ENCODE data around the gene PPARGC1A.
A peak's percentile ranks its signal among the peaks of the same experiment; 100 is the strongest.

The PPARGC1A gene

GRCh38 chr4:23900636-23901035 lies 10.8 kb upstream of the PPARGC1A start:
- no peak for DNase-seq (ENCODE audit: low read depth)

GRCh38 chr4:23899565-23899964 lies 9.7 kb upstream of the PPARGC1A start:
- H3K4me3 ChIP-seq (ENCODE audit: low read depth, low read length) = no peak overlapping the region
- no peak for DNase-seq (ENCODE audit: low read depth)
- no peak for TF ChIP-seq CTCF (conservative IDR thresholded peaks at IDR 0.05; ENCODE audit: low read depth, low read length)

More at GRCh38 chr4:23900636-23901035, 10.8 kb upstream of the PPARGC1A start:
- TF ChIP-seq CTCF (conservative IDR thresholded peaks at IDR 0.05; ENCODE audit: low read depth, low read length) = no peak
- H3K4me3 ChIP-seq (ENCODE audit: low read depth, low read length) = no peak overlapping the region

- no peak for DNase-seq (ENCODE audit: low read depth)
- no peak overlapping the region for H3K4me3 ChIP-seq (ENCODE audit: low read depth, low read length)
- no peak for TF ChIP-seq CTCF (conservative IDR thresholded peaks at IDR 0.05; ENCODE audit: low read depth, low read length)
Observed at GRCh38 chr4:23897564-23898109, 7.8 kb upstream of the PPARGC1A start.

- H3K4me3 ChIP-seq (ENCODE audit: low read depth, low read length) = no peak overlapping the region
- no peak for DNase-seq (ENCODE audit: low read depth)
- TF ChIP-seq CTCF (conservative IDR thresholded peaks at IDR 0.05; ENCODE audit: low read depth, low read length) = no peak
Observed at GRCh38 chr4:23894021-23894420, 4.2 kb upstream of the PPARGC1A start.

GRCh38 chr4:23891064-23891421 lies 1.2 kb upstream of the PPARGC1A start:
- no peak overlapping the region for H3K4me3 ChIP-seq (ENCODE audit: low read depth, low read length)
- TF ChIP-seq CTCF (conservative IDR thresholded peaks at IDR 0.05; ENCODE audit: low read depth, low read length) = no peak
- DNase-seq (ENCODE audit: low read depth) = no peak

DNA sequence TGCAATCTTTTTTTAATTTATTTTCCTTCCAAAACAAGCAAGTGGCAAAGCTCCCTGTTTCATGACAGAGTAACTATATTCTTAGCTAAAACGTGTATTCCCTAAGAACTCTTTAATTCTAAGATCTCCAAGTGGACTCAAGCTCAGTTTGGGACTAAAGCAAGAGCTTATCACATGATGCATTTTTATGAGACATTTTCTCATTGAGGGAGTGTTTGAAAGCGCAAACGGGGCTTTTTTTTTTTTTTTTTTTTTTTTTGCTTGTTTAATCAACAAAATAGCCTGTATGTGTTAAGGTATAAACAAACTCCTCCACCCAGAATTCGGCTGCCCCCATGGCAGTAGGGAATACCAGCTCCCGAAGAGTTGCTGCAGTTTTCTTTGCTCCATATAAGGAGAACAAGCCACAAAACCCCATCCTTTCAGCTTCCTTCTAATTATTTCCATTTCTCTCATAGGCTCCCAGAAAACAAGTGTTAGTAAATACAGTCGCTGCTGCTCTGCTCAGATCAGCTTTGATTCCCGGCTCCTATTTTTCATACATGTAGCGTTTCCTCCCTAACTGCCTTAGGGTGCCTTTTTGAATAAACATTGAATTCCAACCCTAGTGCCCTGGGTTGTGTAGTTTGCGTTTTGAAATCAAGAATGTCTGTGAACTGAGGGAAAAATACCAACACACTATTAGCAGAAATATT lies 669 bp upstream of the PPARGC1A start:
- TF ChIP-seq CTCF (conservative IDR thresholded peaks at IDR 0.05; ENCODE audit: low read depth, low read length) = no peak
- DNase-seq (ENCODE audit: low read depth) = peak; percentile 11
- H3K4me3 ChIP-seq (ENCODE audit: low read depth, low read length) = peak overlapping the region; percentile 4

GRCh38 chr4:23889391-23889790 lies 456 bp downstream of the PPARGC1A start:
- TF ChIP-seq CTCF (conservative IDR thresholded peaks at IDR 0.05; ENCODE audit: low read depth, low read length) = no peak
- H3K4me3 ChIP-seq (ENCODE audit: low read depth, low read length) = peak overlapping the region; percentile 44
- no peak for DNase-seq (ENCODE audit: low read depth)

Data from choroid plexus epithelial cell (primary cell).